Dedifferentiated amniotic fluid mesenchymal stem cell (primary cell): ENCODE data around the gene DDN.

Source experiments
- DNase-seq: peaks from one replicate; pipeline ENCODE4 v3.0.0-alpha.2; 2016; ENCODE audit errors: extremely low spot score

Gene DDN

GRCh38 chr12:48982397-48983080 is 16.6 kb downstream of the DDN start:
- DNase-seq = no peak

GRCh38 chr12:48981757-48982157 is 17.4 kb downstream of the DDN start:
- no peak for DNase-seq

- no peak for DNase-seq
Measured at GRCh38 chr12:48980953-48981756, 18.0 kb downstream of the DDN start.

- DNase-seq = no peak
Measured at GRCh38 chr12:48980389-48980952, 18.7 kb downstream of the DDN start.

GRCh38 chr12:48979602-48980388 is 19.4 kb downstream of the DDN start:
- DNase-seq = no peak

GRCh38 chr12:48978741-48979601 is 20.2 kb downstream of the DDN start:
- DNase-seq = no peak

- no peak for DNase-seq
Measured at GRCh38 chr12:48978291-48978740, 20.9 kb downstream of the DDN start, which contains the start of gene WNT1. TSS of gene WNT1 (plus strand) at chr12:48978322. CDS start at chr12:48978651, 329 bp downstream.

GRCh38 chr12:48977290-48978281 is 21.6 kb downstream of the DDN start:
- peak; percentile 22 for DNase-seq

- no peak for DNase-seq
Measured at GRCh38 chr12:48973941-48974673, 25.1 kb downstream of the DDN start.

- DNase-seq = no peak
Measured at GRCh38 chr12:48973531-48973930, 25.6 kb downstream of the DDN start.

GRCh38 chr12:48972952-48973483 is 26.2 kb downstream of the DDN start:
- no peak for DNase-seq

GRCh38 chr12:48972213-48972951 is 26.8 kb downstream of the DDN start:
- DNase-seq = no peak

- DNase-seq = no peak
Measured at GRCh38 chr12:48970702-48971334, 28.4 kb downstream of the DDN start.

GRCh38 chr12:48969833-48970701 is 29.1 kb downstream of the DDN start:
- DNase-seq = no peak

- DNase-seq = no peak
Measured at GRCh38 chr12:48969160-48969771, 29.9 kb downstream of the DDN start.

GRCh38 chr12:48968467-48968866 is 30.7 kb downstream of the DDN start:
- DNase-seq = no peak
